Ascending aorta (tissue), 2 donors: ENCODE measurements around the gene SERPINI1. TPM values are rescaled to one million over a fixed set of nuclear protein-coding genes. Genes with fewer than 3 reads are reported as not detected.

Experiments used
- DNase-seq, 2 donors: peaks; one replicate each; pipeline ENCODE4 v3.0.0-alpha.2; 2019; ENCODE audit warnings: low spot score in 2 of 2
- H3K27ac ChIP-seq, 2 donors: fragments of 200-600 bp; sonication (generic); one replicate each; pipeline ENCODE4 v1.5.1; 2016 to 2017; ENCODE audit warnings: mild to moderate bottlenecking in 1 of 2
- H3K27me3 ChIP-seq: fragments of 200-600 bp; sonication (generic); one replicate; pipeline ENCODE4 v1.5.1; 2017
- H3K36me3 ChIP-seq, 2 donors: fragments of 200-600 bp; sonication (generic); one replicate each; pipeline ENCODE4 v1.5.1; 2016
- H3K4me1 ChIP-seq, 2 donors: fragments of 200-600 bp; sonication (generic); one replicate each; pipeline ENCODE4 v1.5.1; 2016 to 2017; ENCODE audit warnings: mild to moderate bottlenecking in 1 of 2
- H3K4me3 ChIP-seq, 2 donors: fragments of 200-600 bp; sonication (generic); one replicate each; pipeline ENCODE4 v1.5.1; 2016 to 2017; ENCODE audit warnings: mild to moderate bottlenecking in 1 of 2
- H3K9me3 ChIP-seq, 2 donors: fragments of 200-600 bp; sonication (generic); one replicate each; pipeline ENCODE4 v1.5.1; 2016
- CTCF ChIP-seq, 3 experiments: fragments of 200-600 bp in 2 of 3; fragments of 450-650 bp in 1 of 3; sonication (generic) in 2 of 3; IDR thresholded peaks; one replicate each; pipeline ENCODE4 v1.5.1; 2016 to 2019; ENCODE audit warnings: antibody characterized with exemption in 3 of 3, mild to moderate bottlenecking in 1 of 3, moderate library complexity in 1 of 3
- intact Hi-C: fragments of 100-400 bp; cut with DNase I; formaldehyde crosslinking; loops from one replicate; pipeline ENCODE4 v1.15.1; 2023
- total RNA-seq: library from RNA; depleted of rRNA; stranded (reverse); fragments of >200 nt; gene quantifications from one replicate; pipeline ENCODE4 v1.1.0, GENCODE V29; 2016

The SERPINI1 gene
- total RNA-seq, 1 donor from 2014 or later = 6.3 TPM

- intact Hi-C loops = no loop called here
Observed at GRCh38 chr3:167705840-167706239, 29.7 kb upstream of the SERPINI1 start.

GRCh38 chr3:167709690-167710089, 25.8 kb upstream of the SERPINI1 start:
- Histone ChIP-seq H3K27me3 (no peaks in the 10 kb centered on the region), H3K36me3 (peaks cover 15 to 22% of the 10 kb centered on the region in 2 donors), H3K9me3 (no peaks in the 10 kb centered on the region), H3K4me1 (no peaks in the 10 kb centered on the region), H3K27ac (no peak overlapping the region), H3K4me3 (no peak overlapping the region)
- no peak for TF ChIP-seq CTCF (IDR thresholded peaks at IDR 0.05)
- no peak for DNase-seq
- intact Hi-C loops = no loop called here

More at GRCh38 chr3:167705840-167706239, 29.7 kb upstream of the SERPINI1 start:
- no peaks in the 10 kb centered on the region for H3K9me3 ChIP-seq
- no peak for DNase-seq
- H3K4me1 ChIP-seq = no peaks in the 10 kb centered on the region
- H3K27me3 ChIP-seq = no peaks in the 10 kb centered on the region
- H3K36me3 ChIP-seq = peaks cover 15 to 21% of the 10 kb centered on the region in 2 donors
- TF ChIP-seq CTCF (IDR thresholded peaks at IDR 0.05) = no peak
- H3K4me3 ChIP-seq = no peak overlapping the region
- H3K27ac ChIP-seq = no peak overlapping the region

GRCh38 chr3:167710552-167710951, 25.0 kb upstream of the SERPINI1 start:
- no peak for TF ChIP-seq CTCF (IDR thresholded peaks at IDR 0.05)
- DNase-seq = no peak
- intact Hi-C loops = no loop called here
- H3K4me1 ChIP-seq = no peaks in the 10 kb centered on the region
- no peak overlapping the region for H3K27ac ChIP-seq
- H3K36me3 ChIP-seq = peaks cover 15 to 22% of the 10 kb centered on the region in 2 donors
- H3K27me3 ChIP-seq = no peaks in the 10 kb centered on the region
- no peak overlapping the region for H3K4me3 ChIP-seq
- H3K9me3 ChIP-seq = no peaks in the 10 kb centered on the region

- TF ChIP-seq CTCF (IDR thresholded peaks at IDR 0.05) = no peak
- no peak for DNase-seq
- no peak overlapping the region for H3K4me3 ChIP-seq
- H3K27ac ChIP-seq = no peak overlapping the region
- H3K27me3 ChIP-seq = no peaks in the 10 kb centered on the region
- intact Hi-C loops = no loop called here
- peaks cover 15 to 27% of the 10 kb centered on the region in 2 donors for H3K36me3 ChIP-seq
- no peaks in the 10 kb centered on the region for H3K9me3 ChIP-seq
- no peaks in the 10 kb centered on the region for H3K4me1 ChIP-seq
Observed at GRCh38 chr3:167711439-167711838, 24.1 kb upstream of the SERPINI1 start.

GRCh38 chr3:167712445-167712844, 23.1 kb upstream of the SERPINI1 start:
- no peak for DNase-seq
- intact Hi-C loops = no loop called here
- H3K9me3 ChIP-seq = no peaks in the 10 kb centered on the region
- no peaks in the 10 kb centered on the region for H3K27me3 ChIP-seq
- H3K4me3 ChIP-seq = no peak overlapping the region
- H3K36me3 ChIP-seq = peaks cover 15 to 33% of the 10 kb centered on the region in 2 donors
- H3K4me1 ChIP-seq = no peaks in the 10 kb centered on the region
- TF ChIP-seq CTCF (IDR thresholded peaks at IDR 0.05) = no peak
- H3K27ac ChIP-seq = no peak overlapping the region

- no peaks in the 10 kb centered on the region for H3K27me3 ChIP-seq
- H3K27ac ChIP-seq = no peak overlapping the region
- no peak overlapping the region for H3K4me3 ChIP-seq
- no peaks in the 10 kb centered on the region for H3K4me1 ChIP-seq
- TF ChIP-seq CTCF (IDR thresholded peaks at IDR 0.05) = no peak
- H3K36me3 ChIP-seq = peaks cover 18 to 45% of the 10 kb centered on the region in 2 donors
- DNase-seq = no peak
- H3K9me3 ChIP-seq = no peaks in the 10 kb centered on the region
- intact Hi-C loops = no loop called here
Observed at GRCh38 chr3:167714871-167715270, 20.6 kb upstream of the SERPINI1 start.
